NCI-H2081 (cell line): ENCODE results near the gene CUEDC2.

Source experiments
- DNase-seq, 2 experiments: peaks; one replicate each; lab custom pipeline; 2025; lab: John Stamatoyannopoulos, UW

Gene CUEDC2

DNA sequence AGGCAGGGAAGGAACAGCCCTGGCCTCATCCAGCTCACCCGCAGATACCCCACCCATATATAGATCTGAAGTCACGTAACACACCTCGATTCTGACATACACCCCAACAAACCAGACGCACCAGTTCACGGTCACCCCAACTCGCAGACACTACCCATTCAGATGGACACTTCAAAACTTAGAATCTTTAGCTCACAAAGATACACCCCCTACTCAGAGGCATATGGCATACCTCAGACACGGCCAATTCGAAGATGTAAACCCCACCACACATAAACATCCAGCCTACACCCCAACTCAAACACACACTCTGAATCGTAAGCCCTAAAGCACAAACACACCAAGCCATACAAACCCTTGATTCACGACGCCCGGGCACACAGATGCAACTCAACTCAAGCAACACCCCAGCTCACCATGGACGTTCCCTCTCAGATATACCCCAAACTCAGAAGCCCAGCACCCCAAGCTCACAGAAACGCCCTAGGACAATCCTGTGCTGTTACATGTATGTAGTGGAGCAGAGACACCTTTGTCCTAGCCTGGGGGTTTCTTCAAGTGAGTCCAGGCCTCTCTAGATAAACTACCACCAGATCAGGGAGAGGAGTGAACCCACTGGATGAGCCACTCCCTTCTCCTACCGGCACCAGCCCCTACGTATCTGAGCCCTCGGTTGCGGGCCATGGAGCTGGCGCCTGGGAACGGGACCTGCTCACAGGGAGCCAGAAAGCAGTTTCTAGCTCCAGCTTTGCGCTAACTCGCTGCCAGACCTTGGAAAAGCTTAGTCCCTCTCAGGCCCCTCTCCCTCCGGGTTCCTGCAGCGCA, 22.6 kb downstream of the CUEDC2 start:
- no peak for DNase-seq

DNA sequence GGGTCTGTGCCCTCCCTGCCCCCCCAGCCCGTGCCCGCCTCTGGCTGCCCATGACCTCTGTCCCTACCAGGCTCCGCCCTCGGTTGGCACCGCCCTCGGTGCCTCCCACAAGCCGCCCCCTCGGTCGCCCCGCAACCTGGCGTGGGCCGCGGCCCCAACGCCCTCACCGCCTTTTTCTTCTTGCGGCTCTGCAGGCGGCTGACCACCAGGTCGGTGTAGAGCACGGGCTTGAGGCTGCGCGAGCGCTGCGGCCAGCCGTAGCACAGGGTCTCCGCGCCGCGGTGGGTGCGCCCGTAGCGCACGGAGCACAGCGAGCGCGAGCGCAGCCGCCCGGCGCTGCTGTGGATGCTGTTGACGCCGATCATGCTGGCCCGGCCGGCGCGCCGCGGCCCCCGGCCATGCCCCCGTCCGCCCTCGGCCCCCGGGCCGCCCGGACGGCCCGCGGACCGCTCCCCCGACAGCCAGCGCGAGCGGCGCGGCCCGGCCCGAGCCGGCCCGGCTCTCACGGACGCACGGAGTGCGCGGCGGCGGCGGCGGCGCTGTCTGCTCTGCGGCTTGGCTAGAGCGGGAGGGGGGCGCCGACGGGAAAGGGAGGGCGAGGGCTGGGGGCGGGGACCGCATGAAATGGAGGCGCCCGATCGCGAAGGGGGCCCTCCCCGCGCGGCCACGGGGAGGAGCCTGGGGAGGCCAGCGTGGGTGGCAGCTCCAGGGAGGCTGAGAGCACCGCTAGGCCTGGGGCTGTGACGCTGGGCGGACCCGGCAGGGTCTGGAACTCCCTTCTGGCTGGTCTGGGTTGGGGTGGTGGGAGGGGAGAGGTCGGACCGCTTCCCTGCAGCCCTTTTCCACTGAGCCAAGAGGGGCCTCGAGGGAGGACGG, 23.4 kb downstream of the CUEDC2 start:
- DNase-seq = no peak

DNA sequence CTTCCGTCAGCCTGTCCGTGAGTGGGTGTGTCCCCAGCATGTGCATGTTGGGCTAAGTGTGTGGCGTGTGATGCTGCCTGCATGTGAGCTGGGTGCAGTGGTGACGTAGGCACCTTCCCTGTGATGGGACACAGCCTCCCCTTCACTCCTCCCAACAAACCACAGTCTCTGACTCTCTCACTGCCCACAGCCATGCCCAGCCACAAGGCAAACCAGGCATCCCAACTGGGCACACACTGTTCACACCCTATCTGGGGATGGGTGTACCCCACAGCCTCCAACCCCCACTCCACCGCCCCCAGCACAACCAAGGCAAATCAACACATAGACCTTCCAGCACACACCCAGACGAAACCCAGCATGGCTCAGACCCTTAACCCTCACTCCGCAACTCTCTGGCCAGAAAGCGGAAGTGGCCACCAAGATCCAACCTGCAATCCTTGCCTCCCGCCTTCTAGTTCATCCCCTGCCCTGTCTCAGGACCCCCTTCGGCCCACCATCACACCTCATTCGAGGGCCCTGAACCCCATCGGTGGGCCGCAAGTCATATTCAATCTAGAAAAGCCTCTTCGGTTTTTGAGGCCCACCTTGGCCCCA, 24.1 kb downstream of the CUEDC2 start:
- no peak for DNase-seq

DNA sequence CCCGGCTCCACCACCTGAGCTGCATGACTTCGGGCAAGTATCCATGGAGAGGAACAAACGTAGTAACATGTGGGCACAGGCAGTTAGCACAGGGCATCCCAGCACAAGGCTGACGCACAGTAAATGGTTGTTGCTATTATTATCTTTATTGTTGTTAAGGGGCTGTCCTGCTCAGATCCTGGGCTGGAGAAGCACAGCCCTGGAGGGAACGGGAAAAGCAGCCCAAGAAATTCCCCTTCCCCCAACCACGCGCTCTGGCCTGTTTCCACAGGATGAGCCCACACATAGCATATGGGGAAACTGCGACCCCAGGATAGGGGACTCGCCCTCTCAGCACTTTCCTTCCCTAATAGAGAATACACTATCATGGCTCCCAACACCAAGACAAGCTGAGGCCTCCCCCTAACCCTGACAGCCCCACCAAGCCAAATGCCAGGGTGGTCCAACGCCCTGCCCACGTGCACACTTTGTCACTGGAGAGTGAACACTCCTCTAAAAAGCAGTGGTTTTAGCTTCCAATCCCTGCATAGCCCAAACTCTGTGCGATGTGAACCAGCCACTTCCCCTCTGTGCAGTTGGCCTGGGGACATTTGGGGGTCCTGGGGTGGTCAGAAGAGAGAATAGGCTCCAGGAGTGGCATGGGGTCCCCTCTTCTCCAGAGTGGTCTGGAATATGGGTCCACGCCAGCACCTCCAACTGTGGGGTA, 24.8 kb downstream of the CUEDC2 start:
- DNase-seq = no peak

DNA sequence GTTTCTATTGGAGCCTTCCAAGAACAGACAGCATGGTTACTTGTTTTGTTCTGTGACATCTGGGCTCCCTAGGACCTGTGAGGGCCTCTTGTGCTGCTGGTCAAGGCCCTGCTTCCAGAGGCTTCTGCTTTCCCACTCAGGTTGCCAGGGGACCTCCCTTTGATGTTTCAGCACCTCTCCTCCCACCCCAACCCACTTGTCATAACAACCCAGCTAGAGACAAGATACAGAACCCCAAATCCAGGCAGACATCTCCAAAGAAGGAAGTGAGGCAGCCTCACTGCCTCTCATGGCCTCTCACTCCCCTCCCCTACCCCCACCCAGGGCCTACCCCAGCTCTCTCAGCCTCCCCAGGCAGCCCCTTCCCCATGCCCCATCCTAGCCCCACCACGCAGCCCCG, 25.6 kb downstream of the CUEDC2 start:
- DNase-seq = no peak

DNA sequence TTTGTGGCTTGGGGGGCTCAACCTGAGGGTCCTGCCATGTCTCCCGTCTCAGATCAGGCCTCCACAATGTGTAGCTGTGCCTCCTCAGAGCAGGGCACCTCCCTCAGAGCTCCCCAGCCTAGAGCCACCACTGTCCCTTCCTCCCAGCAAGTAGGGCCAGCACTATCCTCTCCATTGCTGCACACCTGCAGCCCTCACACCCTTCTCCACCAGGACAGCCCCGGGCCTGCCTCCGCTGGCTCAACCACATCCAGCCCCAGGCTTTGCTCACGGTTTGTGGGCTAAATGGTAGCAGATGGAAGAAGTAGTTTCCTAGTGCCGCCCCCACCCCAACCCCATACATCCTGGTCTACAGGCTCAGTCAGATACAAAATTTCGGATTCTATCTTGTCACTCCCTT, 26.7 kb downstream of the CUEDC2 start:
- no peak for DNase-seq

DNA sequence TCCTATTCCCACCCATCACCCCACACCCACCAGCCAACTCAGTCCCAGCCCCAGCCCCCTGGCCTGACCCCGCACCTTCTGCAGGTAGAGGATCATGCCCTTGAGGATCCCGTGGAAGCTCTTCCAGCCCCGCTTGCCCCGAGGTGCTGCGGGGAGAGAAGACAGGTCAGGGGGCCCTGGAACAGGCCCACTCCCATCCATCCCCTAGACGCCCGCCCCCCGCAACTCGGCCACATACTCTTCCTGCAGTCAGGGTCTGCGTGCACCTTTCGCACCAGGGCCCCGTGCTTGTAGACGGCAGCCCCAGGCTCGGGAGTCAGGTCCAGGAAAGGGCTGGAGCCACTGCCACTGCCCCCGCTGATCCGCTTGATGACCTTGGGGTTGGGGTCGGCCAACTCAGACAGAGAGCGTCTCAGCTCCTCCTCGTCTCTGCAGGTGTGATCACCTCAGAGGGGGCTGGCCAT, 27.2 kb downstream of the CUEDC2 start:
- no peak for DNase-seq

DNA sequence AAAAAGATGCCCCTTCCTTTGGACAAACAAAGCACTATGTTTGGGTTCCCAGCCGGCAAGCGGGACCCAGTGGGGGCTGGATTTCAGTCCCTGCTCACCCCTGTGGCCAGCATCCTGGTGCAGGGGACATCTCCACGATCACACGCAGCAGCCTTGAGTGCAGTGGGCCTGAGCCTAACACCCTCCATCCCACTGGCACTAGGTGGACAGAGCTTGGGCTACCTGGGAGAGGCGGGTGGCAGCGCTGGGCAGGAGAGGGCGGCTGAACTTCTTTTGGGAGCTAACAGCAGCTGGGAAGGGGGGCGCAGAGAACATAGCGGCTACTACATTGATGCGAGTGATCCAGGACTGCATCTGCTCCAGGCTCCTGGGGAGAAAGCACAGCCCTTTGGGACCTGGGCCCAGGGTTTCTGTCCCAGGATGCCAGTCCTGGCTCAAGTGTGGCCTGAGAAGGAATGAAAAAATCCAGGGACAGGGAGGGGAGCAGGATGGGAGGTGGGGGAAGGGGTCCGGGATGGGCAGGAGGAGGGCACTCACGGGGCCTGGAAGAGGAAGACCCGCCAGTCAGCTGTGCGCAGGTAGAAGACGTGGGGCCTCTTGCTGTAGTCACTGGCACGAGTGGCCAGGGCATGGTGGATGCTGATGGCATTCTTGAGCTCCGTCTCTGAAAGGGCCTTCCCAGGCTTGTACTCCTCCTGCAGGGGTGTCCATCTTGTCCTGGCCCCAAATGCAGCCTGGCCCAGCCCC, 27.8 kb downstream of the CUEDC2 start:
- DNase-seq = no peak

DNA sequence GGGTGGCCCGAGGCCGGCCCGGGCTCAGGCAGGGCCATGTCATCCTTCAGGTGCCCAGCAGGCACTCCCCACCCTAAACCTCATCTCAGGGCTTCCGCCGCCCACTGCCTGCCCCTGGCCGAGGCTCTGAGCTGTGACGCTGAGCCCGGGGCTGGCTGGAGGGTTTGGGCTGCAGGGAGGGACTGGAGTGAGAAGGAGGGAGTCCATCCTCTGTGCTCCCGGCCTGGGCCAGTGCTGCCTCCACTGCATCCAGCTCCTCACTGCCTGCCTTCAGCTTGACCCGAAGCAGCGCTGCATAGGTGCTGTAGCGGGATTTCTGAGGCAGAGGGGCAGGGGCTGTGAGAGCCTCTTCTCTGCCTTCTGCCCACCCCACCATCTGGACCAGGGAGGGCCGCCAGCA, 29.3 kb downstream of the CUEDC2 start:
- DNase-seq = no peak

DNA sequence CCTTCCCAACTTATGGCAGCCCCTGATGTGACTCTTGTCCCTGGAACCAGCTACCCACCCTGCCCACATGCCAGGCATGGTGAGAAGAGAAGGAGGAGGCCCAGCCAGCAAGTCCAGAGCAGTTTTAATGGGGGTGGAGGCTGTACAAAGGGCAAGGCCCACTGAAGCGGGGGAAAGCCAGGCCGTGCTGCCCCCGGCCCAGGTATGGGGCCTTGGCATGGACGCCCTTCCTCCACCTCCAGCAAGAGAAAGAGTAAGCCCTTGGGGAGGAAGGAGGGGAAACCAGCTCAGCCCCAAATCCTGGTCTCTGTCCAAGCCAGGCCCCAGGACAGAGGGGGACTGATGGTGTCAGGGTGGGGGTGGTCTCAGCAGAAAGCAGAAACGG, 29.9 kb downstream of the CUEDC2 start:
- DNase-seq = no peak

DNA sequence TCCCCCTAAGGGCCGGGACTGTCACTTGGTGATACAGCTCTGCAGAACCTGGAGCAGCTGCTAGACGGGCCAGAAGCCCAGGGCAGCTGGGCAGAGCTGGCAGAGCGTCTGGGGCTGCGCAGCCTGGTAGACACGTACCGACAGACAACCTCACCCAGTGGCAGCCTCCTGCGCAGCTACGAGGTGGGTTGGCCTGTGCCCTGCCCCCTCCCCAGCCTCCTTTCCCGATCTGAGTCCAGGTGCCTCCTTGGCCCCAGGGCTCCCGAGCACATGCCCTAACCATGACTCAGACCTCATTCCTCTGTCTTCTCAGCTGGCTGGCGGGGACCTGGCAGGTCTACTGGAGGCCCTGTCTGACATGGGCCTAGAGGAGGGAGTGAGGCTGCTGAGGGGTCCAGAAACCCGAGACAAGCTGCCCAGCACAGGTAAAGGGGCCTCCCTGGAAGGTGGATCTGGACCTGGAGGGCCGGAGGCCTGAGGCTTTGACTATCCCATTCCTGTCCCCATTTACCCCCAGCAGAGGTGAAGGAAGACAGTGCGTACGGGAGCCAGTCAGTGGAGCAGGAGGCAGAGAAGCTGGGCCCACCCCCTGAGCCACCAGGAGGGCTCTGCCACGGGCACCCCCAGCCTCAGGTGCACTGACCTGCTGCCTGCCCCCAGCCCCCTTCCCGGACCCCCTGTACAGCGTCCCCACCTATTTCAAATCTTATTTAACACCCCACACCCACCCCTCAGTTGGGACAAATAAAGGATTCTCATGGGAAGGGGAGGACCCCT, 30.5 kb downstream of the CUEDC2 start:
- no peak for DNase-seq

DNA sequence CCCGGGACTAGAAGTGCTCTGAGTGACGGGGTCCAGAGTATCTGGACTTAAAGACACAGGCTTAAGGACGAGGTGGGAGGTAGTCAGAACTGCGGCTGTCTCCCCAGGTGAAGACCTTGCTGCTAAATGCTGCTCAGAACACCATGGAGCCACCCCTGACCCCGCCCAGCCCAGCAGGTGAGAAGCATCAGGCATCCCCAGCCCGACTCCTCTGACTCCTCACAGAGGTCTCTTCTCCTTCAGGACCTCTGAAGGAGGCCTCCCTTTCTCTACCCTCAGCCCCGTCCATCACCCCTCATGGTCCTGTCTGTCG, 31.1 kb downstream of the CUEDC2 start:
- no peak for DNase-seq

DNA sequence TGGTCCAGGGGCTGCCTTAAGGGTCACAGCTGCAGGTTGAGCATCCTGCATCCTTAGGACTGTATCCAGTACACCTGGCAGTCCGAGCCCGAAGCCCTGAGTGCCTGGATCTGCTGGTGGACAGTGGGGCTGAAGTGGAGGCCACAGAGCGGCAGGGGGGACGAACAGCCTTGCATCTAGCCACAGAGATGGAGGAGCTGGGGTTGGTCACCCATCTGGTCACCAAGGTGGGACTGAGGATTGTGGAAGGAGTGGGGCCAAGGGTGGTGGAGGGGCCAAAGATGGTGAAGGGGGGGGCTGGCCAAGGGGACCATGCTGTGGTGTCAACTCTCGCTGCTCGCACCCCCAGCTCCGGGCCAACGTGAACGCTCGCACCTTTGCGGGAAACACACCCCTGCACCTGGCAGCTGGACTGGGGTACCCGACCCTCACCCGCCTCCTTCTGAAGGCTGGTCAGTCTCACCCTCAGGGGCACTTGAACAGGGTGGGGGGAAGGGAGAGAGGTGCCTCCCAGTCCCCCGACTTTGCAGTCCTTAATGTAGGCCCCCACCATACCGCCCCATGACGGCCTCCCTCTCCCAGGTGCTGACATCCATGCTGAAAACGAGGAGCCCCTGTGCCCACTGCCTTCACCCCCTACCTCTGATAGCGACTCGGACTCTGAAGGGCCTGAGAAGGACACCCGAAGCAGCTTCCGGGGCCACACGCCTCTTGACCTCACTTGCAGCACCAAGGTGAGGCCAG, 31.6 kb downstream of the CUEDC2 start:
- no peak for DNase-seq

DNA sequence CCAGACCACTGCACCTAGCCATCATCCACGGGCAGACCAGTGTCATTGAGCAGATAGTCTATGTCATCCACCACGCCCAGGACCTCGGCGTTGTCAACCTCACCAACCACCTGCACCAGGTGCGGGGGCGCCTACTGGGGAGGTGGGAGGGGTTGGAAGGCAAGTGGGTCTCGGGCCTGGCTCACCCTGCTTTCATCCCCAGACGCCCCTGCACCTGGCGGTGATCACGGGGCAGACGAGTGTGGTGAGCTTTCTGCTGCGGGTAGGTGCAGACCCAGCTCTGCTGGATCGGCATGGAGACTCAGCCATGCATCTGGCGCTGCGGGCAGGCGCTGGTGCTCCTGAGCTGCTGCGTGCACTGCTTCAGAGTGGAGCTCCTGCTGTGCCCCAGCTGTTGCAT, 32.3 kb downstream of the CUEDC2 start:
- peak in 1 of 2 experiments; percentile 26 for DNase-seq

DNA sequence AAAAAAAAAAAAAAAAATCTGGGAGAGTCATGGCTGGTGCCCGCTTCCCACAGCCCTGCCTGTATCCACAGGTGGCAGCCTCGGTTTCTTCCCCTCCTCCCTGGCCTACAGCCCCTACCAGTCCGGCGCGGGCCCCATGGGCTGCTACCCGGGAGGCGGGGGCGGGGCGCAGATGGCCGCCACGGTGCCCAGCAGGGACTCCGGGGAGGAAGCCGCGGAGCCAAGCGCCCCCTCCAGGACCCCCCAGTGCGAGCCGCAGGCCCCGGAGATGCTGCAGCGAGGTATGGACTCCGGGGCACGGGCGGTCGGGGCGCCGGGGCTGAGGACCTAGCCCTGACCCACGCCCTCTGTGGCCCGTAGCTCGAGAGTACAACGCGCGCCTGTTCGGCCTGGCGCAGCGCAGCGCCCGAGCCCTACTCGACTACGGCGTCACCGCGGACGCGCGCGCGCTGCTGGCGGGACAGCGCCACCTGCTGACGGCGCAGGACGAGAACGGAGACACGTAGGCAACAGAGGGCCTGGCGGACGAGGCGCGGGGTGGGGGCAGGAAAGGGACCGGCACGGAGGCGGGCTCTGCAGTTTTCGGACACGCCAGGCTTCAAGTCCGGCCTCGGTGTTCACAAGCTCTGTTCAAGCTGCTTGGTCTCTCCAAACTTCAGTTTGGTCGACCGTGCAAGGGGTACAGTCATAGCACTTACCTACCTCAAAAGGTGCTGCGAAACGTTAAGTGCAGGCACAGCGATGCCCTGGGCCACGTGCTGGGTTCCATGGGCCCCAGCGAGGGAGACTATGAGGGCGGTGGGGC, 33.0 kb downstream of the CUEDC2 start:
- DNase-seq = peak; percentile 67 to 80

DNA sequence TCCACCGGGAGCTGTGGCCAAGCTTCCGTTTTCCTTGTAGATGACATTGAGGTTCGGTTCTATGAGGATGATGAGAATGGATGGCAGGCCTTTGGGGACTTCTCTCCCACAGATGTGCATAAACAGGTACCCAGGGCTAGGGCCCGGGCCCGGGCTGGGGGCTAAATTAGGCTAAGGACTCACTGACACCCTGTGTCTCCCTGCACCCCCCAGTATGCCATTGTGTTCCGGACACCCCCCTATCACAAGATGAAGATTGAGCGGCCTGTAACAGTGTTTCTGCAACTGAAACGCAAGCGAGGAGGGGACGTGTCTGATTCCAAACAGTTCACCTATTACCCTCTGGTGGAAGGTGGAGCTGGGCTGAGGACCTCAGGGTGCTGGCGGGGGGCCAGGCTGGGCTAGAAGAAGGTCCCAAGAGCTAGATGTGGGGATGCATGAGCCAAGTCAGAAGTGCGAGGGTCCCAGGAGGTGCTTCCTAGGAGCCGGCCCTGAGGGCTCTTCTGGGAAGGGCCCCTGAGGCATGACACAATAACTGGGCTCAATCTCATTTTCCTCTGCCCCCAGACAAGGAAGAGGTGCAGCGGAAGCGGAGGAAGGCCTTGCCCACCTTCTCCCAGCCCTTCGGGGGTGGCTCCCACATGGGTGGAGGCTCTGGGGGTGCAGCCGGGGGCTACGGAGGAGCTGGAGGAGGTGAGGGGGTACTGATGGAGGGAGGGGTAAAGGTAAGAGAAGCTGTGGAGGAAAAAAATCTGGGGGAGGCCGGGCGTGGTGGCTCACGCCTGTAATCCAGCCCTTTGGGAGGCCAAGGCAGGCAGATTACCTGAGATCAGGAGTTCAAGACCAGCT, 34.0 kb downstream of the CUEDC2 start:
- DNase-seq = no peak

DNA sequence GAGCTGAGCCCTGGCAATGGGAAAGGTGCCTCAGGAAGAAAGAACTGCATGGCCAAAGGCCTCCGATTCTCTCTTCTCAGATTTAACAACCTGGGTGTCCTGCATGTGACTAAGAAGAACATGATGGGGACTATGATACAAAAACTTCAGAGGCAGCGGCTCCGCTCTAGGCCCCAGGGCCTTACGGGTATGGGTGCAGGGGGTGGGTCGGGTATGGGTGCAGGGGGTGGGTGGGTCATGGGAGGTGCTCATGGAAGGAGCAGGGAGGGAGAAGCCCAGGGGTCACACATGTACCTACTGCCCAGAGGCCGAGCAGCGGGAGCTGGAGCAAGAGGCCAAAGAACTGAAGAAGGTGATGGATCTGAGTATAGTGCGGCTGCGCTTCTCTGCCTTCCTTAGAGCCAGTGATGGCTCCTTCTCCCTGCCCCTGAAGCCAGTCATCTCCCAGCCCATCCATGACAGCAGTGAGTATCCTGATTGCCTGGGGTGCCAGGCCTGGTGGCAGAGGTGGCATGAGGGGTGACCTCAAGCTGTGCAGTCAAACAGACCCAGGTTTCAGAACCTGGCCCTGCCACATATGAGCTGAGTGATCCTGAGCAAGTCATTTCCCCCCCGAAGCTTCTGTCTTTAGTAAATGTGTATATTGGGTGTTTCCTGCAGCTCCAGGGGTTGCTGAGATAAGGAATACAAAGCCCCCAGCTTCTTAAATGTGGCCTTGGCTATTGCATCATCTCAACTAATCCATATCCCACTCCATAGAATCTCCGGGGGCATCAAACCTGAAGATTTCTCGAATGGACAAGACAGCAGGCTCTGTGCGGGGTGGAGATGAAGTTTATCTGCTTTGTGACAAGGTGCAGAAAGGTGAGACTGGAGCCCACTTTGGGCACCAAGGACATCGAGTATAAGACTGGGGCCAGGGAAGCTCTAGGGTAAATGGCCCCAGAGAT, 34.9 kb downstream of the CUEDC2 start:
- DNase-seq = no peak
